Fibroblast of lung (primary cell): ENCODE data around the gene UNC13C.

Experiments used
- CTCF ChIP-seq, 2 donors: IDR thresholded peaks in 1 of 2; conservative IDR thresholded peaks in 1 of 2; 1 replicate in 1 of 2; 2 replicates in 1 of 2; pipeline ENCODE4 v1.5.1; 2011 to 2012; ENCODE audit warnings: low read length in 2 of 2, control low read depth in 1 of 2, inconsistent platforms in 1 of 2, low read depth in 1 of 2, mild to moderate bottlenecking in 1 of 2
- EZH2 ChIP-seq: IDR thresholded peaks from 2 replicates; pipeline ENCODE4 v1.5.1; 2012; ENCODE audit warnings: low read length, control low read depth, mild to moderate bottlenecking; ENCODE audit errors: missing control alignments

GRCh38 chr15:54354341-54354740, 376.1 kb downstream of the UNC13C start:
- no peak for TF ChIP-seq CTCF (conservative IDR thresholded peaks at IDR 0.05 in 1 of 2, IDR thresholded peaks at IDR 0.05 in 1 of 2; ENCODE audit: low read depth in 1 of 2, low read length in 2 of 2)
- no peak for TF ChIP-seq EZH2
